Loucy (cell line): ENCODE data around the gene FBLN2.

ENCODE experiments used
- H2AFZ ChIP-seq: fragments of 200-600 bp; sonication (generic); 2 replicates; pipeline ENCODE4 v1.6.0; 2016; ENCODE audit warnings: antibody characterized with exemption, mild to moderate bottlenecking, low read length, moderate library complexity
- H3F3A ChIP-seq: fragments of 200-600 bp; 2 replicates; pipeline ENCODE4 v1.6.0; 2016; ENCODE audit warnings: antibody characterized with exemption, low read depth, mild to moderate bottlenecking
- H3K27me3 ChIP-seq: fragments of 200-600 bp; sonication (generic); 2 replicates; pipeline ENCODE4 v1.6.1; 2014; ENCODE audit warnings: low read length, mild to moderate bottlenecking; ENCODE audit not compliant: insufficient read depth, poor library complexity, severe bottlenecking
- H3K36me3 ChIP-seq: fragments of 200-600 bp; sonication (generic); 2 replicates; pipeline ENCODE4 v1.6.1; 2016; ENCODE audit warnings: low read length; ENCODE audit not compliant: insufficient read depth
- H3K4me1 ChIP-seq: fragments of 200-600 bp; sonication (generic); 2 replicates; pipeline ENCODE4 v1.5.1; 2014; ENCODE audit warnings: low read length, mild to moderate bottlenecking; ENCODE audit not compliant: insufficient read depth, poor library complexity, severe bottlenecking
- H3K4me2 ChIP-seq: fragments of 200-600 bp; sonication (generic); 2 replicates; pipeline ENCODE4 v1.6.0; 2014; ENCODE audit warnings: antibody characterized with exemption, low read length, low read depth, mild to moderate bottlenecking; ENCODE audit not compliant: poor library complexity, severe bottlenecking
- H3K4me3 ChIP-seq: fragments of 200-600 bp; sonication (generic); 2 replicates; pipeline ENCODE4 v1.5.1; 2014; ENCODE audit warnings: low read length, mild to moderate bottlenecking, mixed read lengths; ENCODE audit not compliant: poor library complexity, severe bottlenecking
- H3K79me2 ChIP-seq: fragments of 200-600 bp; sonication (generic); 2 replicates; pipeline ENCODE4 v1.6.1; 2014; ENCODE audit warnings: low read length; ENCODE audit not compliant: insufficient read depth
- H3K9ac ChIP-seq: fragments of 200-600 bp; sonication (generic); 2 replicates; pipeline ENCODE4 v1.6.0; 2014; ENCODE audit warnings: mild to moderate bottlenecking, low read depth, low read length, moderate library complexity; ENCODE audit not compliant: poor library complexity, severe bottlenecking
- H3K9me2 ChIP-seq: fragments of 200-600 bp; sonication (generic); replicated peaks from 2 replicates; pipeline ENCODE4 v1.6.1; 2016; ENCODE audit warnings: low read depth, low read length, mixed read lengths
- H3K9me3 ChIP-seq: fragments of 200-600 bp; sonication (generic); 2 replicates; pipeline ENCODE4 v1.6.1; 2014; ENCODE audit warnings: mild to moderate bottlenecking, antibody characterized with exemption, low read length, low read depth; ENCODE audit not compliant: insufficient read depth
- H4K20me1 ChIP-seq: fragments of 200-600 bp; sonication (generic); 2 replicates; pipeline ENCODE4 v1.6.0; 2014; ENCODE audit warnings: antibody characterized with exemption, low read length, mild to moderate bottlenecking; ENCODE audit not compliant: insufficient read depth, poor library complexity, severe bottlenecking
- EZH2phosphoT487 ChIP-seq: fragments of 200-600 bp; IDR thresholded peaks from 2 replicates; pipeline ENCODE4 v1.6.1; 2018; ENCODE audit warnings: antibody characterized with exemption, mild to moderate bottlenecking, moderate library complexity, borderline replicate concordance
- TF ChIP-seq, protein P1 (sequence below): fragments of 200-600 bp; sonication (generic); conservative IDR thresholded peaks from 2 replicates; pipeline ENCODE4 v1.5.1; 2014; ENCODE audit warnings: mild to moderate bottlenecking, antibody characterized with exemption, low read length

Gene FBLN2

DNA sequence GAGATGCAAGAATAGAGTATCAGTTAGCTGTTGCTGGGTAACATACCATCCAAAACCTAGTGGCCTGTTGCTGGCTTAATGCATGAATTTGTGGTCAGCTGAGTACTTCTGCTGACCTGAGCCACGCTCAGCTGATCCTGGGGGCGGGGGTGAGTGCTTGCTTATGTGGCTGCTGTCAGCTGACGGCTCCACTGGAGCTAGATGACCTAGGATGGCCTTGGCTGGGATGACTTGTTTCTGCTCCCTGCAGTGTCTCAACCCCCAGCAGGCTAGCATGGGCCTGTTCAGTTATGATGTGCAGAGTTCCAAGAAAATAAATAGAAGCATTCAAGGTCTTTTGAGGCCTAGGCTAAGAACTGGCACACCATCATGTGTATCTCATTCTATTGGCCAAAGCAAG lies 63.9 kb downstream of the FBLN2 start:
- H3K4me1 ChIP-seq, result no peaks in the 10 kb centered on the region
- H3K27me3 ChIP-seq, result no peaks in the 10 kb centered on the region
- no peak overlapping the region for H3K9ac ChIP-seq
- H3K4me3 ChIP-seq, result no peak overlapping the region
- H3K4me2 ChIP-seq, result no peak overlapping the region
- no peaks in the 10 kb centered on the region for H3K79me2 ChIP-seq
- no peaks in the 10 kb centered on the region for H3K9me3 ChIP-seq
- H3K36me3 ChIP-seq, result no peaks in the 10 kb centered on the region
- H2AFZ ChIP-seq, result no peak overlapping the region
- H3F3A ChIP-seq, result no peaks in the 10 kb centered on the region
- TF ChIP-seq EZH2phosphoT487, result no peak
- TF ChIP-seq, protein P1, sequence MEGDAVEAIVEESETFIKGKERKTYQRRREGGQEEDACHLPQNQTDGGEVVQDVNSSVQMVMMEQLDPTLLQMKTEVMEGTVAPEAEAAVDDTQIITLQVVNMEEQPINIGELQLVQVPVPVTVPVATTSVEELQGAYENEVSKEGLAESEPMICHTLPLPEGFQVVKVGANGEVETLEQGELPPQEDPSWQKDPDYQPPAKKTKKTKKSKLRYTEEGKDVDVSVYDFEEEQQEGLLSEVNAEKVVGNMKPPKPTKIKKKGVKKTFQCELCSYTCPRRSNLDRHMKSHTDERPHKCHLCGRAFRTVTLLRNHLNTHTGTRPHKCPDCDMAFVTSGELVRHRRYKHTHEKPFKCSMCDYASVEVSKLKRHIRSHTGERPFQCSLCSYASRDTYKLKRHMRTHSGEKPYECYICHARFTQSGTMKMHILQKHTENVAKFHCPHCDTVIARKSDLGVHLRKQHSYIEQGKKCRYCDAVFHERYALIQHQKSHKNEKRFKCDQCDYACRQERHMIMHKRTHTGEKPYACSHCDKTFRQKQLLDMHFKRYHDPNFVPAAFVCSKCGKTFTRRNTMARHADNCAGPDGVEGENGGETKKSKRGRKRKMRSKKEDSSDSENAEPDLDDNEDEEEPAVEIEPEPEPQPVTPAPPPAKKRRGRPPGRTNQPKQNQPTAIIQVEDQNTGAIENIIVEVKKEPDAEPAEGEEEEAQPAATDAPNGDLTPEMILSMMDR, result no peak
- no peaks in the 10 kb centered on the region for H3K9me2 ChIP-seq
- no peaks in the 10 kb centered on the region for H4K20me1 ChIP-seq

DNA sequence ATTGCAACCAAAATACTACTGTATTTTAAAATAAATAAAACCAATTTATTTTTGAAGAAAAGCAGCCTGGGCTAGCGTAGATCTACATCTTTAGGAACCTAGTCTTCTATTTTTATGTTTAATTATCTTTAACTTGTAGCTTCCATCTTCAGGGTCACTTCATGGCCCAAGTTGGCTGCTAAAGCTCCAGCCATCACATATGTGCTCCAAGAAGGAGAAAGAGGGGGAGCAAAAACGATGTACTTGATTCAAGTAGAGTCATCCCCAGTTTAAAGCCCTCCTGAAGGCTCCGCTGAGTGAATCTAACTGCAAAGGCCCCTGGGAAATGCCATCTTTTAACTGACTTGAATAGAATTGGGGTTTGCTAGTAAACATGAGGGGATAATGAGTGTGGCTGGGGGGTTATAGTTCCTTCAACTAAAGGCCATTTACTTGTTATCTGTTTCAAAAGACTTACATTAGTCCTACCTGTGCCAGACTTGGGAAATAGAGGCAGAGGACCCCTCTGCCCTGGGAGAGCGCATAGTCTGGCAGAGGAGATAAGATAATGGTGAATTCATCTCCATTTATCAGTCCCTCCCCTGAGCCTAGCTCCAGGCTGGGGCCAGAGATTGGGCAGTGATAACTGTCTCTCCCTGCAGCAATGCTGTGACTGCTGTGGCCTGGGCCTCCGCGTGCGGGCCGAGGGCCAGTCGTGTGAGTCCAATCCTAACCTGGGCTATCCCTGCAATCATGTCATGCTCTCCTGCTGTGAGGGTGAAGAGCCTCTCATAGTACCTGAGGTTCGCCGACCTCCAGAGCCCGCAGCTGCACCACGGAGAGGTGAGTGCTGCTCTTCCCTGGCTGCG lies 64.6 kb downstream of the FBLN2 start:
- H3K27me3 ChIP-seq, result no peaks in the 10 kb centered on the region

DNA sequence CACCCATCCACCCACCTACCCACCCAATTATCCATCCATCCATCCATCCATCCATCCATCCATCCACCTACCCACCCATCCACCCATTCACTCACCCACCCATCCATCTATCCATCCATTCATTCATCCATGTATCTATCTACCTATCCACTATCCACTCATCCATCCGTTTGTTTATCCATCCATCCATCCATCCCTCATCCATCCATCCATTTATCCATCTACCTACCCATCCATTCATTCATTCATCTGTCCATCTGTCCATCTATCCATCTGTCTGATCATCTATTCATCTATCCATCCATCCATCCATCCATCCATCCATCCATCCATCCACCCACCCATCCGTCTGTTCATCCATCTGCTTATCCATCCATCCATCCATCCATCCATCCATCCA lies 65.7 kb downstream of the FBLN2 start:
- no peaks in the 10 kb centered on the region for H3K36me3 ChIP-seq
- no peaks in the 10 kb centered on the region for H3K79me2 ChIP-seq
- H3K9me2 ChIP-seq, result no peaks in the 10 kb centered on the region
- H3K9me3 ChIP-seq, result no peaks in the 10 kb centered on the region
- H3K4me3 ChIP-seq, result no peak overlapping the region
- no peak overlapping the region for H3K9ac ChIP-seq
- H3K4me1 ChIP-seq, result no peaks in the 10 kb centered on the region
- TF ChIP-seq EZH2phosphoT487, result no peak
- TF ChIP-seq, protein P1, result no peak
- no peak overlapping the region for H2AFZ ChIP-seq
- H3K4me2 ChIP-seq, result no peak overlapping the region
- H4K20me1 ChIP-seq, result no peaks in the 10 kb centered on the region
- H3F3A ChIP-seq, result no peaks in the 10 kb centered on the region
- H3K27me3 ChIP-seq, result no peaks in the 10 kb centered on the region

More for the DNA sequence above, 64.6 kb downstream of the FBLN2 start:
- no peak overlapping the region for H3K4me2 ChIP-seq
- H3K4me3 ChIP-seq, result no peak overlapping the region
- no peak overlapping the region for H2AFZ ChIP-seq
- H3F3A ChIP-seq, result no peaks in the 10 kb centered on the region
- no peaks in the 10 kb centered on the region for H3K36me3 ChIP-seq
- H3K9me2 ChIP-seq, result no peaks in the 10 kb centered on the region
- TF ChIP-seq, protein P1, result no peak
- no peak for TF ChIP-seq EZH2phosphoT487
- H3K79me2 ChIP-seq, result no peaks in the 10 kb centered on the region
- no peaks in the 10 kb centered on the region for H3K4me1 ChIP-seq
- H3K9me3 ChIP-seq, result no peaks in the 10 kb centered on the region
- H3K9ac ChIP-seq, result no peak overlapping the region
- no peaks in the 10 kb centered on the region for H4K20me1 ChIP-seq
